ENCODE data around the gene SUFU.
"Not testable (repeated sequence)": the region's sequence is repeated elsewhere in the genome, so short reads cannot be mapped to it uniquely, and the experiment has no call there.

Gene SUFU

DNA sequence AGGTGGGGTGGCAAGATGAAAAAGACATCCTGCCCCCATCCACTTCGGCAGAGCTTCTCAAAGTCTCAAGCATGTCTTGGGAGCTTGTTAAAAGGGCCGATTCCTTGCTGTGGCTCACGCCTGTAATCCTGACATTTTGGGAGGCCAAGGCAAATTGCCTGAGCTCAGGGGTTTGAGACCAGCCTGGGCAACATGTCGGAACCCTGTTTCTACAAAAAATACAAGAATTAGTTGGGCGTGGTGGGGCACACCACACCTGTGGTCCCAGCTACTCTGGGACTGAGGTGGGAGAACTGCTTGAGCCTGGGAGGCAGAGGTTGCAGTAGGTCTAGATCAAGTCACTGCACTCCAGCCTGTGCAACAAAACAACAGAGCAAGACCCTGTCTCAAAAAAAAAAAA is 155.0 kb downstream of the SUFU start:
- no peak for ATAC-seq (replicated peaks)
- Mint-ChIP-seq H3K27me3 (no peaks in the 10 kb centered on the region), H3K9me3 (no peaks in the 10 kb centered on the region), H3K4me1 (peaks cover 27 to 41% of the 10 kb centered on the region in 2 donors), H3K27ac (peak overlapping the region; percentile 47), H3K36me3 (peaks cover 27 to 40% of the 10 kb centered on the region in 2 donors), H3K4me3 (no peak overlapping the region)
- no peak for DNase-seq

DNA sequence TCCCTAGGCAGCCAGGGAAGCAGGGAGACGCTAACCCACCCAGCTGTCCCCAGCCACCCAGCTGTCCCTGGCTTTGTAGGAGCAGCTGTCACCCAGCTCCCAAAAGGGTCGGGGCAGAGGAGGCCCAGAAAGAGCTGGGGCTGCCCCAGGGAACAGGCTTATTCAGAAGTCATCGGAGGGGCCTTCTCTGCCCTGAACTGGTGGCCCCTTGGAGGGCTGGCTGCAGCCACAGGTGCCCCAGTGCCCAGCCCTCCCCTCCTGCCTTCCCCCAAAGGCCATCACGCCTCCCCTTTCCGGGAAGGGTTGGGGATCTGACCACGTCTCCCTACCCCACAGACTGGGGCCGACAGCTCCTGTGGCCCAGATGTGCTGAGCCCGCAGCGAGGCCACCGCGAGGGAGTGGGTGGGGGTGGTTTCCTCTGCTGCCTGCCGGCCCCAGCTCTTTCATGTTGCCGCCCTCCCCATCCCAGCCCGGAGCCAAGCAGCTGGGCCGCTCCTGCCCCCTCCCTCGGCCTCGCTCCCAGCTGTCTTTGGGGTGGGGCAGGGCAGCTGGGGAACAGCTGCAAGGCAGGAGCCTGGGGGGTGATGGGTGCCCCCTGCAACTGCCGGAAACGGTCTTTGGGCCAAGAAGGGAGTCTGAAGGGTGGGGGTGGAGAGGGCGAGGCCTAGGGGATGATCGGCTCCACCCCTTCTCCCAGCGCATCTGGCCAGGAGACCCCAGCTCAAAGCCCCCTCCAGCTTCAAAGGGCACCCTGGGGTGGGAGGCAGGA is 157.3 kb downstream of the SUFU start:
- Mint-ChIP-seq H3K9me3 (no peaks in the 10 kb centered on the region), H3K36me3 (peaks cover 15 to 22% of the 10 kb centered on the region in 2 donors), H3K4me3 (peak overlapping the region; percentile 70 to 71), H3K27me3 (no peaks in the 10 kb centered on the region), H3K4me1 (peaks cover 22 to 27% of the 10 kb centered on the region in 2 donors), H3K27ac (peak overlapping the region; percentile 80)
- DNase-seq = no peak
- ATAC-seq (replicated peaks) = peak; percentile 88

DNA sequence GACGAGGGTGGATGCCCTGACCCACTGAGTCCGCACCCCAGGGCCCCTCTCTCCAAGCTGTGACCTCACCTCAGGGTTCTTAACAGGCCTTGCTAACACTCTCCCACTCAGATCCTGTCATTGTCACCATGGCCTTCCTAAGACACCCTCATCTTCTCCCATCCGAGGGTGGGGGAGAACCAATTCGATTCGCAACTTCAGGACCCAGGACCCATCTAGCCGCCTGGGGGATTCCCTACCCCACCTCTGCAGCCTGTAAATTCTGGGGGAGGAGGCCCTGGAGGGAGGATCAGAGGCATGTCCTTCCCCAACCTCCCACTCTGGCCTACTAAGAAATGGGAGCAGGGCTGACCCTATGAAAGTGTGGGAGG is 157.9 kb downstream of the SUFU start:
- ATAC-seq (replicated peaks) (peak in 1 of 2 donors; percentile 26), DNase-seq (no peak)
- Mint-ChIP-seq H3K4me3 (peak overlapping the region; percentile 70 to 71), H3K36me3 (peaks cover 15 to 16% of the 10 kb centered on the region in 2 donors), H3K9me3 (no peaks in the 10 kb centered on the region), H3K4me1 (peaks cover 22 to 27% of the 10 kb centered on the region in 2 donors), H3K27me3 (no peaks in the 10 kb centered on the region), H3K27ac (peak overlapping the region; percentile 80)

DNA sequence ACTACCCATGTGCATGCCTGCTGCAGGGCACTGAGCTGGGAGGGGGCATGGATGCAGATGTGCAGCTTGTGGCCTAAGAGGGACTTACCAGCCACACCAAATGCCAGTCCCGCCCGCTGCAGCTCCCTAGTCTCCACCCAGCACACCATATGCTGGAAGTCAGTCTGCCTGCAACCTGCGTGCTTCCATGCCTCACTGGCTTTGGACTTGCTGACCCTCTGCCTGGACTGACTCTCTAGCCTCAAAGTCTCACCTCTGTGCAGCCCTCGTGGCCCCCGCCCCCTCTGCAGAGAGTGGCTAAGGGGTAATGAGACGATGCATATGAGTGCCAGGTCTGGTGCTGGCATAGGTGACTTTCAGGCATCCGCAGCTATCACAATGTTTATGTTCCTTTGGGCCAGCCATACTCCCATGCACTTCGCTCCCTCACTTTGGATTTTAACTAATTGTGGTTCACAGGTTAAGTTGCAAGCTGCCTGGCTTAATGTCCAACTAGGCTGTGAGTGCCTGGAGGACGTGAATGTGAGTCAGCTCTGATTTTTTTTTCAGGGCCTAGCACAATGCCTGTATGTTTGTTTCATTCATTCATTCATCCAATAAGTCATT is 162.2 kb downstream of the SUFU start:
- Mint-ChIP-seq H3K27ac (no peak overlapping the region), H3K4me1 (peaks cover 12 to 16% of the 10 kb centered on the region in 2 donors), H3K4me3 (no peak overlapping the region), H3K36me3 (no peaks in the 10 kb centered on the region), H3K9me3 (no peaks in the 10 kb centered on the region), H3K27me3 (no peaks in the 10 kb centered on the region)
- DNase-seq = no peak
- ATAC-seq (replicated peaks) = no peak

DNA sequence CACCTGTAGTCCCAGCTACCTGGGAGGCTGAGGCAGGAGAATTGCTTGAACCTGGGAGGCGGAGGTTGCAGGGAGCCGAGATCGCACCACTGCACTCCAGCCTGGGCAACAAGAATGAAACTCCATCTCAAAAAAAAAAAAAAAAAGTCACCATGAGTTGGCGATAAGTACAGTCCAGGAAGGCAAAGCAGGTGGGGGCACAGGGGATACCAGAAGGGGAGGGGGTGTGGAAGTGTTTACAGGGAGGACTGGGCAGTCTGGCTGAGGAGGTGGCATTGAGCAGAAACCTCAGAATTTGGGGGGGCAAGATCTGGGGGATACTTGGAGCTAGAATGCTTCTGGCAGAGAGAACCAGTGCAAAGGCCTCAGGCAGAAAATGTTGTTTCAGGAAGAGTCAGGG is 163.6 kb downstream of the SUFU start:
- ATAC-seq (replicated peaks); DNase-seq; H3K36me3 Mint-ChIP-seq; H3K27ac Mint-ChIP-seq; H3K9me3 Mint-ChIP-seq; H3K27me3 Mint-ChIP-seq; H3K4me1 Mint-ChIP-seq; H3K4me3 Mint-ChIP-seq: not testable (repeated sequence)

- no peak overlapping the region for H3K4me3 Mint-ChIP-seq
- H3K36me3 Mint-ChIP-seq = no peaks in the 10 kb centered on the region
- H3K9me3 Mint-ChIP-seq = no peaks in the 10 kb centered on the region
- H3K27ac Mint-ChIP-seq = no peak overlapping the region
- no peaks in the 10 kb centered on the region for H3K27me3 Mint-ChIP-seq
- peaks cover 3 to 12% of the 10 kb centered on the region in 2 donors for H3K4me1 Mint-ChIP-seq
- ATAC-seq (replicated peaks) = no peak
- no peak for DNase-seq
Measured at GRCh38 chr10:102668326-102669107, 164.7 kb downstream of the SUFU start.

GRCh38 chr10:102669206-102670064 is 165.7 kb downstream of the SUFU start:
- no peak for ATAC-seq (replicated peaks)
- no peak overlapping the region for H3K4me3 Mint-ChIP-seq
- no peaks in the 10 kb centered on the region for H3K36me3 Mint-ChIP-seq
- no peak for DNase-seq
- H3K9me3 Mint-ChIP-seq = no peaks in the 10 kb centered on the region
- H3K27me3 Mint-ChIP-seq = no peaks in the 10 kb centered on the region
- no peak overlapping the region for H3K27ac Mint-ChIP-seq
- peaks cover 10 to 21% of the 10 kb centered on the region in 2 donors for H3K4me1 Mint-ChIP-seq

DNA sequence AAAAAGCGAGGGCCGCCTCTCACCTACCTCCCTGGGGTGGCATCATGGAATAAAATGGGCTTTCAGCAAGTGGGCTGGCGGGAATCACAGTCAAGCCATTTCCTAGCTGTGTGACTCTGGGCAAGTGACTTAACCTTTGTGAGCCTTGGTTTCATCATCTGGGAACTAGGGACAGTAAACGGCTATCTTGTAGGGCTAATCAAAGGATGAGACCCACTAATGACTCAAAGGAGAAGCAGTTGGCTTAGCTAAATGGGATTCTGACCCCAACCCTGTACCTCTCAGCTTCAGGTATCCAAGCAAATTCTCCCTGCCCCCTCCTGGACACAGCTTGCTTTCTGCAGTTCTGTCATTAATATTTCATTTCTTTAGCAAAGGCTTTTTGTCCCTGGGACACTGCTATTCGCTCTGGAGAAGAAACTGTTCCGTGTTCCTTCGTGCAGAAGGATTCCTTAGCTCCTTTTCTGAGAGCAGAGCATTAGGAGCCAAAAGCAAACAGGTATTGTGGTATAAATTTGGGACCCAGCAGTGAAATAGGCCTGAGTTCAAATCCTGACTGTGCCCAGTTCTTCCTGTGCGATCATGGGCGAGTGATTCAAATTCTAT is 166.4 kb downstream of the SUFU start:
- H3K4me1 Mint-ChIP-seq = peaks cover 13 to 28% of the 10 kb centered on the region in 2 donors

DNA sequence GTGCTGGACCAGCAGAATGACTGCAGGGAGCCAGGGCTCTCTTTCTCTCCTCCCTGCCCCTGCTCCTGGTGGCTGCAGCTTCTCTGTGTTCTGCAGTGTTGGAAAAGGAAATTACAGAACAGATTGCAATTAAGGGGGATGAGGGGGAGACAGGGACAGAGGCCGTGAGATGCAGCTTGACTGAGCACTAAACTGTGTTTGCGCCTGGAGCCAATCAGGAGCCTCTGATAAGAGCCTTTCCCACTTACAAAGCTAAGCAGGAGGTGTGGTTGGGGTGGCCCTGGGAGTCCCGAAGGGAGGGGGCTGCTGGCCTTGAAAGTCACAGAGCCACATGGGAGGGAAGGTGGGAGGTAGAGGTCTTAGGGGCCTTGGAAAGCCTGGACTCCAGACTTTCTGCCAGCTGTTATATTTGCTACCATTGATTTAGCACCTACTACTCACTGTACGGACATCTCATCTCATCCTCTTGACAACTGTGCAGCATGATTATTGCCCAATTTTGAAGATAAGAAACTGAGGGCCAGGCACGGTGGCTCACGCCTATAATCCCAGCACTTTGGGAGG is 167.2 kb downstream of the SUFU start:
- H3K9me3 Mint-ChIP-seq = no peaks in the 10 kb centered on the region
- no peaks in the 10 kb centered on the region for H3K36me3 Mint-ChIP-seq
- no peaks in the 10 kb centered on the region for H3K27me3 Mint-ChIP-seq
- no peak overlapping the region for H3K27ac Mint-ChIP-seq
- H3K4me1 Mint-ChIP-seq = peaks cover 19 to 36% of the 10 kb centered on the region in 2 donors
- no peak for DNase-seq
- no peak for ATAC-seq (replicated peaks)
- H3K4me3 Mint-ChIP-seq = no peak overlapping the region

More for the DNA sequence above, 166.4 kb downstream of the SUFU start:
- ATAC-seq (replicated peaks) (no peak), DNase-seq (no peak)
- H3K9me3 Mint-ChIP-seq = no peaks in the 10 kb centered on the region
- H3K36me3 Mint-ChIP-seq = no peaks in the 10 kb centered on the region
- H3K27ac Mint-ChIP-seq = no peak overlapping the region
- no peaks in the 10 kb centered on the region for H3K27me3 Mint-ChIP-seq
- no peak overlapping the region for H3K4me3 Mint-ChIP-seq

GRCh38 chr10:102673236-102673818 is 169.6 kb downstream of the SUFU start:
- H3K9me3 Mint-ChIP-seq = no peaks in the 10 kb centered on the region
- peak overlapping the region; percentile 70 to 73 for H3K4me3 Mint-ChIP-seq
- peak overlapping the region; percentile 20 for H3K27ac Mint-ChIP-seq
- no peaks in the 10 kb centered on the region for H3K36me3 Mint-ChIP-seq
- ATAC-seq (replicated peaks) (no peak), DNase-seq (no peak)
- H3K27me3 Mint-ChIP-seq = no peaks in the 10 kb centered on the region
- peaks cover 22 to 36% of the 10 kb centered on the region in 2 donors for H3K4me1 Mint-ChIP-seq

DNA sequence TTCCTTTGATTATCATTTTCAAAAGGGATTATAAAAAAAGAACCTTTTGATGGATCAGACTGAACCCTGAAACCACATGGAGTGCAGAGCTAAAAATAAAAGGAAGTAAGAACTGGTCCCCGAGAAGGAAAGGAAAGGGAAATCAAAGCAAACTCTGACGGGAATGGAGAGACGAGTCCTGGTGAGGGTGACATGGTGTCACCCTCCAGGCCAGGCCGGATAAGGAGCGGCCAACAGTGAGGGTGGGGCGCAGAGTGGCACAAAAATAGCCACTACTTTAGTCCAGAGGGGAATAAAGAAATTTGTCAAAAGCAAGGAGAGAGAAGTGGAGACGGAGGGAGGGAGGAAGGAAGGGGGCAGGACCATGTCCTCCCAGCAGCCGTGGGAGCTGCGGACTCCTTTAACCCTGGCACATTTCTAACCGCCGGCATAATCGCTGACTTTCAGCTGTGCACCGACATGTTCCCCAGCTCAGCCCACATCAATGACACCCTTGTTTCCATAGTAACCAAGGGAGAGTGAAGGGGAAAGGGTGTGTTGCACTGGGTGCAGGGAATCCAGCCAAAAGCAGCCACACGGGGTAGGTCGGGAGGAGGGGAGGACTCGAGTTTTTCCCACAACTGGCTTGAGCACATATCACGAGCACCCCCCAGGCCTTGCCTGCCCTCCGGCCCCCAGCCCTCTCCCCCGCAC is 170.2 kb downstream of the SUFU start:
- H3K4me1 Mint-ChIP-seq = peaks cover 25 to 40% of the 10 kb centered on the region in 2 donors
- H3K4me3 Mint-ChIP-seq = peak overlapping the region; percentile 70 to 73
- H3K36me3 Mint-ChIP-seq = no peaks in the 10 kb centered on the region
- H3K27ac Mint-ChIP-seq = peak overlapping the region; percentile 20
- no peaks in the 10 kb centered on the region for H3K9me3 Mint-ChIP-seq
- DNase-seq (no peak), ATAC-seq (replicated peaks) (peak; percentile 72 to 77)
- H3K27me3 Mint-ChIP-seq = no peaks in the 10 kb centered on the region

DNA sequence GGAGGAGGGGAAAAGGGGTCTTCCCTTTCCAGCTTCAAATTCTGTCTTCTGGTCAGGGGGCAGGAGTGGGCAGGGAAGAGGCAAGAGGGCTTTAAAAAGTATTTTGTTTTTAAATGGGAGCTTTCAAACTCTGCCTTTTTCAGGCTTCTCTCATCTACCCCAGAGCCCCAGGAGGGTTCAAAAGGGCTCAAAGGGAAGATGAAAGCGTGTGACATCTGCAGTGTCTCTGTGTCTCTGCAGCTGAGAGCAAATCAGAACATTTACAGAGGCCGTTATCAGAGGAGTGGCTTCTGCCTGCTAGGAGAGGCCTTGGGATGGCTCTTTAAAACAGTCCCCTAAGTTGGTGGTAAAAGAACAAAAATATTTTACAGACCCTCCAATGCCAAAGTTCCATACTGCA is 170.8 kb downstream of the SUFU start:
- Mint-ChIP-seq H3K9me3 (no peaks in the 10 kb centered on the region), H3K36me3 (no peaks in the 10 kb centered on the region), H3K4me1 (peaks cover 27 to 43% of the 10 kb centered on the region in 2 donors), H3K4me3 (no peak overlapping the region), H3K27ac (no peak overlapping the region), H3K27me3 (no peaks in the 10 kb centered on the region)
- no peak for DNase-seq
- ATAC-seq (replicated peaks) = no peak
